Glomerular visceral epithelial cell (primary cell): ENCODE results near the gene FKBP11.

ENCODE experiments used
- DNase-seq: peaks from one replicate; pipeline ENCODE4 v3.0.0-alpha.2; 2016; ENCODE audit errors: extremely low spot score

Gene FKBP11

GRCh38 chr12:48925304-48926011 is at the start of gene FKBP11:
Gene FKBP11, minus strand, starts transcription at chr12:48925492. Its CDS starts 64 bp downstream, at chr12:48925428.
- no peak for DNase-seq

- no peak for DNase-seq
These were observed 48.8 kb upstream of the FKBP11 start for GRCh38 chr12:48973941-48974673.

GRCh38 chr12:48973531-48973930 is 48.2 kb upstream of the FKBP11 start:
- peak; percentile 59 for DNase-seq

GRCh38 chr12:48972952-48973483 is 47.7 kb upstream of the FKBP11 start:
- no peak for DNase-seq

GRCh38 chr12:48972213-48972951 is 47.1 kb upstream of the FKBP11 start:
- peak; percentile 91 for DNase-seq

- no peak for DNase-seq
These were observed 45.5 kb upstream of the FKBP11 start for GRCh38 chr12:48970702-48971334.

GRCh38 chr12:48969833-48970701 is 44.8 kb upstream of the FKBP11 start:
- no peak for DNase-seq

GRCh38 chr12:48969160-48969771 is 44.0 kb upstream of the FKBP11 start:
- DNase-seq: no peak

- no peak for DNase-seq
These were observed 43.2 kb upstream of the FKBP11 start for GRCh38 chr12:48968467-48968866.

GRCh38 chr12:48967991-48968390 is 42.7 kb upstream of the FKBP11 start:
- no peak for DNase-seq

GRCh38 chr12:48966177-48966895 is 41.0 kb upstream of the FKBP11 start:
- no peak for DNase-seq

GRCh38 chr12:48965298-48965838 is 40.1 kb upstream of the FKBP11 start:
- no peak for DNase-seq

- DNase-seq: no peak
These were observed 36.5 kb upstream of the FKBP11 start for GRCh38 chr12:48961801-48962200.

GRCh38 chr12:48961331-48961730 is 36.0 kb upstream of the FKBP11 start:
- no peak for DNase-seq

GRCh38 chr12:48960834-48961233 is 35.5 kb upstream of the FKBP11 start:
- no peak for DNase-seq

GRCh38 chr12:48958049-48958388 is 32.7 kb upstream of the FKBP11 start:
- DNase-seq: no peak

GRCh38 chr12:48957141-48958048 is 32.1 kb upstream of the FKBP11 start, which contains the start of gene ARF3:
Gene ARF3, minus strand, starts transcription at chr12:48957487. Its CDS starts 16,392 bp downstream, at chr12:48941095.
- peak; percentile 94 for DNase-seq
